Measurements from ENCODE around the gene TAP2. TPM values are rescaled to one million over a fixed set of nuclear protein-coding genes. Genes with fewer than 3 reads are reported as not detected.

Gene TAP2
- total RNA-seq, 1 experiment from 2014 or later, result 41.9 TPM

DNA sequence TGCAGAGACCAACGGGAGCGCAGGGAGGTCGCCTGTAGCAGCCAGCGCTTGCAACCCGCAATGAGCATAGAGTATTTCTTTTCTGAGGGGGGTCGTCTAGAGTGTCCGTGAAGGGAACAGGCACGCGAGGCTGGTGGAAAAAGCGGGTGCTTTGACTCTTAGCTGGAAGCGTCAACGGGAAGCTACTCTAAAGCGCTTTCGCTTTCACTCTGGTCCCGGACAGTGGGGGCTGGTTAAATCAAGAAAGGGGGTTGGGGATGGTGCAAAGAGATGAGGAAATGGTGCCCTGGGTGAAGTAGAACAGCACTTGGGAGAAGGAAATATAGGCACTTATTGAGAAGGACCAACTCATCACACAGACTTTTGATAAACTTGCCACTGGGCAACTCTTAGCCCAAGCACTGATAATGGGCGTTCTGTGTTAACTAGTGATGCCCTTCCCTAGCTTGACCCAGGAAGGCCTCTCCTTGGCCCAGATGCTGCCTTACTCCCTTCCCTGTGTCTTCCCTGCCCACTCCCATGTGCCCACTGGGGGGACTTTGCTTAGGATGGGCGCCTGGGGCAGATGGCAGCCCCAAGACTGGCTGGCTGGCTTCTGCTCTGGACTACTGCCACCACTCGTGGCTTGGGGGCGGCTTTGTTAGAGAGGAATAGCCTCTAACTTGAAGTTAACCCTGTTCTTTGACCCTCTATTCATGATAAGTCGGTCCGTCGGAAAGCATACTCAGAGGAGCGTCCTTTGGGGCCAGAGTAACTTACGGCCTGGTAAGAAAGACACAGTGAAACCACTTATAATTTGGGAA is 16.0 kb upstream of the TAP2 start:
- DNase-seq (ENCODE audit: low read depth), result peak; percentile 70

GRCh38 chr6:32853541-32854375 is 15.2 kb upstream of the TAP2 start, which contains the start of the genes PSMB9 and TAP1:
Gene PSMB9 (plus strand): TSS chr6:32854192. CDS start chr6:32854230, 38 bp downstream.
Gene TAP1 (minus strand): TSS chr6:32853704. CDS start chr6:32853636, 68 bp downstream.
- DNase-seq (ENCODE audit: low read depth), result peak; percentile 97

- peak; percentile 58 for DNase-seq (ENCODE audit: low read depth)
These were observed 14.5 kb upstream of the TAP2 start for GRCh38 chr6:32852844-32853540.

DNA sequence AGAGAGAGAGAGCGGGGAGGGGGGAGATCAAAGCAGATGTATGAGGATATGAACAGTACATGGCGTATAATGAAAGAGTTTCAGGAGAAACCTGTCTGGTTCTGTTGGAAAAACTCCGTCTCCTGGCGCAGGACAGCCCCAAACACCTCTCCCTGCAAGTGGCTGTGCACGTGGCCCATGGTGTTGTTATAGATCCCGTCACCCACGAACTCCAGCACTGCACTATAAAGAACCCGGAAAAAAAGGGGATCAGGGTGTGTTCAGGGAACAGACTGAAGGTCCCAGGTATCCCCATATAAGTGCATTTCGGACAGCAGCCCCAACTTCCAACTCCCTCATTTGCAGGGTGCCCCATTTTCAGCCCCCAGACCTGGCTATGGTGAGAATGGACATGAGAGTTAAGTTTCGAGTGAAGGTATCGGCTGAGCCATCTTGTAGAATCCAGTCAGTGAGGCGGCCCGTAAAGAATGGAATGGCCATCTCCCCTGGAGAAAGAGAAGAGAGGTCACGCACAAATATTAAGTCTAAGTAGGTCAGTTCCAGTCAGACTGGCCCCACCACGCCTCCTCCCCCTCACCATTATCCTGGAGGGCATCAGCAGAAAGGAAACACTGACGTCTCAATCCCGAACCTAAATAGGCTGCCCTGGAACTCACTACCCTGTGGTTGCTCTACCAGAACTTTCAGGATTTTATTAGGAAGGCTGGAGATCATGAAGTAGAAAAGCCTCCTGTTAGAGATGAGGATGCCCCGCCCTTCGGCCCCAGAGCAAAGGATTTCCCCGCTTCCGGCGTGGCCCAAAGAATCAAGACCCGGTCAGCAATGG is 13.7 kb upstream of the TAP2 start:
- DNase-seq (ENCODE audit: low read depth), result peak; percentile 36

GRCh38 chr6:32851025-32851424 is 12.5 kb upstream of the TAP2 start:
- DNase-seq (ENCODE audit: low read depth), result no peak

DNA sequence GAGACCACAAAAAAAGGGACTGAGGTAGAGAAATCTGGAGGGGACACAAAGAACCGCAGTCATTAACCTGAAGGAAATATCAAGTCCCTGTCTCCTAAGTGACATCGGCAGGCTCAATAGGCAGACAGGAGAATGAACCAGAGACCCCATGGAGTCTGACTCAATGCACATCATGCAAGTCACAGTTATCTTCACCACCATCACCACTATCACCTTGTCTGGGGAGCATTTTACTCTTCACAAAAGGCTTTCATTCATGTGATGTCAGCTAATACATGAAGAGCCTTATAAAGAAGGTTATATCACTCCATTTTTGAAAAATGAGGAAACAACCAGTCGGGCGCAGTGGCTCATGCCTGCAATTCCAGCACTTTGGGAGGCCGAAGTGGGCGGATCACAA is 10.6 kb upstream of the TAP2 start:
- DNase-seq (ENCODE audit: low read depth), result no peak

DNA sequence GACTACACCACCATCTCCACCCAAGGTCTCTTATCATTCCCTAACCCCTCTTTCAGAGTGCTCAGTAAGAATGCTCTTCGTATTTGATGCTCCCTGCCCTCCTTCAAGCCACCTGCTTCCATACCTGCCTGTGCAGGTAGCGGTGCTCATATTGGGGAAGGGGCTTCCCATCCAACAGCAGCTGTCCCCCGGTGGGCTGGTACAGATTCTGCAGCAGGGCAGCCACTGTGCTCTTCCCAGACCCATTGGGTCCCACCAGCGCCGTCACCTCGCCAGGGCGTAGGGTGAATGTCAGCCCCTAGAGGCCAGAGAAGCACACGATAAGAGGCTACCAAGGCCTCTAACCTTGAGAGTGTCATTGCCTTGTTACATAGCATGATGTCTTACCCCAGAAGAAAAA is 9.3 kb upstream of the TAP2 start:
- DNase-seq (ENCODE audit: low read depth), result no peak

GRCh38 chr6:32847004-32847403 is 8.5 kb upstream of the TAP2 start:
- DNase-seq (ENCODE audit: low read depth), result no peak

GRCh38 chr6:32845384-32845884 is 6.9 kb upstream of the TAP2 start:
- no peak for DNase-seq (ENCODE audit: low read depth)

DNA sequence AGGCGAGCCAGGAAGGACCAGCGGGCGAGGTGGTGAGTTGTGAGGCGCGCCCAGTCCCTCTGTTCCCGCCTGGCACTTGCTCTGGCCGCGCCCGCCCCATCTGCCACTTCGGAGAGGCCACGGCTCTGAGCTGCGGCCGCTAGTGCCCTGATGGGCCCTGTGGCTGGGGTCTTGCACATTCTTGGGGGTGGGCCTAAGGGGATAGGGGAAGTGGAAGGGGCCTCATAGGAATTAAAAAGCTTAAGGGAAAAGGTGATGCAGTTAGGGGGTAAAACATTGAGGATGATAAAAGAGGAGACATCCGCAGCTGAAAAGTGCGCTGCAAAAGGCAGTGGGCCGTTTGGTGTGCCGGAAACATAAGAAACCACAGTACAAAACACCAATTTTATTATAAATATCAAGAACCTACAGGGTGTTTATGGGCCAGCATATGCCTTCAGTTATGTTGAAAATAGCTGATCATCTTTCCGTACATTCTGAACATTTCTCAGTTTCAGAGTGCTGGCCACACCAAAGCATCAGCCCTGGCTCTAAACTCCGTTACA is 6.4 kb upstream of the TAP2 start:
- DNase-seq (ENCODE audit: low read depth), result no peak

GRCh38 chr6:32843979-32844838 is 5.7 kb upstream of the TAP2 start, which contains the start of gene PSMB8:
Gene PSMB8 (minus strand): TSS chr6:32844047. CDS start chr6:32843996, 51 bp downstream.
- DNase-seq (ENCODE audit: low read depth), result peak; percentile 97

DNA sequence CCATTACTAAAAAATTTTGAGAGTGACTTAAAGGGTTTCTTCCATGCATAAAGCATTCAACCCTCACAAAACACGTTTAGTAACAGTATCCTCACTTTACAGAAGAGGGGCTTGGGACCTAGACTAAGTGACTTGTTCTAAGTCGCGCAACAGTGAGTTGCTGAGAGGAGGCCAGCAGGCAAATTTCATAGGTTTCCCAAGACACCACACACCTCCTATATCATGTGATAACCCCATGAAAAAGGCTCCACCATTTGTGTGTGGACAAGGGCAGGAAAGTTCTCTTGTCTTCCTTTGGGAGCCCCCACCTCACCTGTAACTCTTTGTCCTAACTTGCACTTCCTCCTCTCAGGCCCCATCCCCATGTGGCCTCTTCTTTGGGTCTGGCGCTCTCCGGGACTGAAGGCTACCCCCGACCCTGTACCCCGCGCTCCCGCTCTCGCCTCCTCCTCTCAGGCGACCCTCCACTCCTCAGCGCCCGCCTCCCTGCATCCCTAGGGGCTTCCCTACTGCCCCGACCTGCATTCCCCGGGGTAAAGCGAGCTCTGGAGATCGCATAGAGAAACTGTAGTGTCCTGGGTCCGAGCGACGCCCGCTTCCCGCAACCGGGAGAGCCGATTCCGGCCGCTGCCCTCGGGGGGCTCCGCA is 4.9 kb upstream of the TAP2 start:
- no peak for DNase-seq (ENCODE audit: low read depth)

DNA sequence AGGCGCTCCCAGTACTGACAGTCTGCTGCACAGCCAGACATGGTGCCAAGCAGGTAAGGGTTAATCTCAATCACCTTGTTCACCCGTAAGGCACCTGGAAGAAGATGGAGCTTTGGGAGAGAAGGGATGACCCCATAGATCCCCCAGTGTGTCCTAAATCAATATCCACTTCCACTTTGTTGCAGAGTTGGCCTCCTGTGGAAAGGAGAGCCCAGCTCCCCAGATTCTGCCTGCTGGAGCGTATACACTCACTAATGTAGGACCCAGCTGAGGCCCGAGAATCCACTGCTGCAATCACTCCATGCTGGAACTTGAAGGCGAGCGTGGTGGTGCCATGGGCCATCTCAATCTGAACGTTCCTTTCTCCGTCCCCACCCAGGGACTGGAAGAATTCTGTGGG is 4.2 kb upstream of the TAP2 start:
- DNase-seq (ENCODE audit: low read depth), result no peak

DNA sequence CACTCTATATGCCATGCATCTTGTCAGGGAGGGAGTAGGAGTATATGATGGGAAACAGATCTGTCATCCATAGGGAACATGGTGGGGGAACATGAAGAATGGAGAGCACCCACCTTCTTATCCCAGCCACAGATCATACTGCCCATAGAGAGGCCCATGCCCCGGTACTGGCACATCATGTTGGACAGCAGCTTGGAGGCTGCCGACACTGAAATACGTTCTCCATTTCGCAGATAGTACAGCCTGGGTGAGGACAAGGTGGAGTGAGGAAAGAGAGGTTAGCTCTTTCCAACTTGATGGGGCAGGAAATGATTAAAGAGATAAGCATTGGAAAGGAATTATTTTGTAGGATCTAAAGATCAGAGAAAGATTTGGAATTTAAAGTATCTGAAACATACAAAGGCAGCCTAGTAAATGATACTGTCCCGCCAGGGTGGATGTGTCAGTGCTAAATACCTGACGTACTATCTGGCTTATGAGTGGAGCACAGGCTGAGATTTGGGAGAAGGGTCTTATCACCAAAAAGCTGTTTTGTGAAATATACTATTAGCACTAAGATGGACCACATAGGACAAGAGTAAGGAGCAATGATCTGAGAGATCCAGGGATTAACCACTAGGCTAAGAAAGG is 3.6 kb upstream of the TAP2 start:
- no peak for DNase-seq (ENCODE audit: low read depth)

DNA sequence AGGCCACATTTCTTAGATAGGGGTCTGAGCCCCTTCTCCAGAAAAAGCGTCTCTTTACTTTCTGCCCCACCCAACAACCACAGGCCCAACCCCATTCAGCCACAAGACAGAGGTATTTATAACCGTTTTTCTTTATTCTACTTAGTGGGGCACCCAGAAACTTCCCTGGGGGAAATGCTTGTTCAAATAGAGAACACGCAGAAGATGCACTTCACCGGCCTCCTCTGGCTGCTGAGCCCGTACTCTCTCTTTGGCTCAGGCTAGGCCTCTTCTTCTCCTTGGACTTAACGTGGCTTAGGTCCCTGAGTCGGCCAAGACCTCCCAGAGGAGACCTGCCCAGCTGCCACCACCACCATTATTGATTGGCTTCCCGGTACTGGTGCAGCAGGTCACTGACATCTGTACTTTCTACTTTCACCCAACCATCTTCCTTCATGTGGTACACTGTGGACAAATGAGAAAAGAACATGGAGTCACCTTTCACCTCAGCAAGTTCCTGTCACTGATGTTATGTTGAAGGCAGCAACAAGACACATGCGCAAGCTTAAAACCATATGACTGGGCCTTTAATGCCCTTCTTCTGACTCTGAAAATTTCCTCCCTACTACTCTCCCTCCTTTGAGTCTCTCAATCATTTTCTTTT is 2.2 kb upstream of the TAP2 start:
- DNase-seq (ENCODE audit: low read depth), result no peak

- DNase-seq (ENCODE audit: low read depth), result no peak
These were observed 817 bp upstream of the TAP2 start for GRCh38 chr6:32839356-32839755.

DNA sequence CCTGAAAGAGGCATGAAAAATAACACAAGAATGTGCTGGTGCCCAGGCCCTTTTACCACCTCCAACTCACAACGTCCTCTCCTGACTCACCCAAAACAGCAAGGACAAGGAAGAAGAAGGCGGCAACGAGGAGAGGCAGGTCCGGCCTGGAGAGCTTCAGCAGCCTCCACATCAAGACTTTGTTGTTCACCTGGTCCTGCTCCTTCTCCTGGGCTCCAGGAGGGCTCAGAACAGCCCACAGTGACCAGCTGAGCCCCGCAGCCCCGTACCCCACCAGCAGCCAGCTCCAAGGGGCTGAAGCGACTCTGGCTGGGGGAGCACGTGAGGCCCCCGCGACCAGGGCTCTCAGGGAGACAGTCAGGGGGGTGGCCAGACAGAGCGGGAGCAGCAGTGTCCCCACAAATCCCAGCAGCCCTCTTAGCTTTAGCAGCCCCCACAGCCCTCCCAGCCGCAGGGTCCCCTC is 857 bp downstream of the TAP2 start:
- peak; percentile 54 for DNase-seq (ENCODE audit: low read depth)

- no peak for DNase-seq (ENCODE audit: low read depth)
These were observed 1.7 kb downstream of the TAP2 start for GRCh38 chr6:32836873-32837272.
